ENCODE data around the gene HSD3B7. TPM values are rescaled to one million over a fixed set of nuclear protein-coding genes. Genes with fewer than 3 reads are reported as not detected.

Gene HSD3B7
- total and polyA plus RNA-seq, 10 of the 15 experiments (the other 5 are each of a cell fraction or from before 2014, with no cell fraction given): 0.18 to 1.8 (median 0.48) TPM; not detected in 1

DNA sequence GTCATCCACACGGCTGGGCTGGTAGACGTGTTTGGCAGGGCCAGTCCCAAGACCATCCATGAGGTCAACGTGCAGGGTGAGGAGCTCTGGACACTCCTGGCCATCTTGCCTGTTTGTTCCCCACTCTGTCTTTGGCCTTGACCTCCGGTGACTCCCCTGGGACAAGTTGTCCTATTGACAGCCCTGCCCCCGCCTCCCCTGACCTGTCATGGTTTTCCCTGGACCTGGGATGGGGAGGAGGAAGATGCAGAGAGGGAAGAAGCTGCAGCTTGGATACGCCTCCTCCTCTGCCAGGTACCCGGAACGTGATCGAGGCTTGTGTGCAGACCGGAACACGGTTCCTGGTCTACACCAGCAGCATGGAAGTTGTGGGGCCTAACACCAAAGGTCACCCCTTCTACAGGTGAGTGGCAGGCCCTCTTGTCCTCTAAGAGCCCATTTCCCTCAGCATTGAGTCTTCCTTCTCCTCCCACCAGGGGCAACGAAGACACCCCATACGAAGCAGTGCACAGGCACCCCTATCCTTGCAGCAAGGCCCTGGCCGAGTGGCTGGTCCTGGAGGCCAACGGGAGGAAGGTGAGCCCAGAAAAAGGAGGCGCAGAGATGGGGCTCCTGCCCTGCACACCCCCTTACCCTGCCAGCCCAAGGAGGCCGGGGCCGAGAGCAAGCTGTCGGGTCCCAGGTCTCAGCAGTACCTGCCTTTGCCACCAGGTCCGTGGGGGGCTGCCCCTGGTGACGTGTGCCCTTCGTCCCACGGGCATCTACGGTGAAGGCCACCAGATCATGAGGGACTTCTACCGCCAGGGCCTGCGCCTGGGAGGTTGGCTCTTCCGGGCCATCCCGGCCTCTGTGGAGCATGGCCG is 1.4 kb downstream of the HSD3B7 start:
- DNase-seq (ENCODE audit: low read depth, low spot score): no peak
- Histone ChIP-seq H3K79me2 (ENCODE audit: control insufficient read depth, insufficient read depth, low read length) (no peaks in the 10 kb centered on the region), H3K4me2 (ENCODE audit: control insufficient read depth, insufficient read depth) (no peak overlapping the region), H3K9me3 (replicated peaks; ENCODE audit: control insufficient read depth, insufficient read depth, low read length) (no peaks in the 10 kb centered on the region), H3K9ac (ENCODE audit: control insufficient read depth, insufficient read depth, low read length) (no peak overlapping the region), H3K4me3 (no peak overlapping the region), H3K27ac (ENCODE audit: control insufficient read depth, insufficient read depth) (no peak overlapping the region), H3K4me1 (ENCODE audit: control insufficient read depth, insufficient read depth, low read length) (no peaks in the 10 kb centered on the region), H2AFZ (ENCODE audit: control insufficient read depth, low read depth, low read length) (no peak overlapping the region), H3K36me3 (ENCODE audit: control insufficient read depth in 2 of 2, insufficient read depth in 2 of 2, low read length in 1 of 2) (peaks cover 5 to 17% of the 10 kb centered on the region in 2 experiments), H3K27me3 (replicated peaks in 1 of 2; ENCODE audit: control insufficient read depth in 2 of 2, insufficient read depth in 2 of 2, low read length in 1 of 2) (no peaks in the 10 kb centered on the region), H4K20me1 (ENCODE audit: control insufficient read depth, insufficient read depth) (no peaks in the 10 kb centered on the region)
- in situ Hi-C loops (cut with MboI): loop anchor here (5.0 to 25.0 kb wide), 2 partner anchors 111 to 451 kb away; partner anchors contain the start of genes COX6A2 and ZNF843
- ATAC-seq: no peak
- FAIRE-seq: no peak
- intact Hi-C loops (cut with micrococcal nuclease; ENCODE audit: unreplicated experiment): no loop called here
- WGBS (ENCODE audit: insufficient coverage, insufficient replicate concordance, low lambda C conversion rate, missing lambda C conversion rate): 90% methylated on average over 29 of the region's 29 CpGs
- TF ChIP-seq, protein P1, sequence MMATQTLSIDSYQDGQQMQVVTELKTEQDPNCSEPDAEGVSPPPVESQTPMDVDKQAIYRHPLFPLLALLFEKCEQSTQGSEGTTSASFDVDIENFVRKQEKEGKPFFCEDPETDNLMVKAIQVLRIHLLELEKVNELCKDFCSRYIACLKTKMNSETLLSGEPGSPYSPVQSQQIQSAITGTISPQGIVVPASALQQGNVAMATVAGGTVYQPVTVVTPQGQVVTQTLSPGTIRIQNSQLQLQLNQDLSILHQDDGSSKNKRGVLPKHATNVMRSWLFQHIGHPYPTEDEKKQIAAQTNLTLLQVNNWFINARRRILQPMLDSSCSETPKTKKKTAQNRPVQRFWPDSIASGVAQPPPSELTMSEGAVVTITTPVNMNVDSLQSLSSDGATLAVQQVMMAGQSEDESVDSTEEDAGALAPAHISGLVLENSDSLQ (IDR thresholded peaks at IDR 0.05): 0 out of 2 replicates have a peak, but pooled peaks have one; percentile 15
- TF ChIP-seq RCOR1 (conservative IDR thresholded peaks at IDR 0.05; ENCODE audit: low read depth, low read length): no peak
- ChIA-PET POLR2A (interaction anchor here (0.9 to 1.2 kb wide), 2 partner anchors 8 to 12 kb away, joined by 3 read pairs; no protein-coding TSS in a partner anchor), SMC1A (ENCODE audit: uncharacterized antibody, unreplicated experiment) (interaction anchor here (1.0 to 2.8 kb wide), 7 partner anchors 12 to 456 kb away, joined by 3 to 11 read pairs (median 5); partner anchors contain the start of genes VKORC1, ZNF646, ZNF668 and ZNF843), RAD21 (ENCODE audit: unreplicated experiment) (interaction anchor here (0.9 to 2.9 kb wide), 7 partner anchors 9 to 882 kb away, joined by 3 to 25 read pairs (median 5); partner anchors contain the start of genes ZNF646, ZNF668 and ZNF843), CTCF (interaction anchor here (0.8 to 2.8 kb wide), 17 partner anchors 9 to 882 kb away, joined by 3 to 17 read pairs (median 6); partner anchors contain the start of genes VKORC1, ZNF646 and ZNF668)
- no TSS peak for BruUV-seq (replicated peaks)
